HG03521 (cell line): Measurements from ENCODE around the gene CLCA4.
A peak's percentile ranks its signal among the peaks of the same experiment; 100 is the strongest.

ENCODE experiments used
- ATAC-seq: cut with Tn5 transposase; IDR thresholded peaks from one replicate; pipeline ENCODE4 v1.9.1; 2021; ENCODE audit warnings: mild to moderate bottlenecking, moderate library complexity; ENCODE audit not compliant: unreplicated experiment

The CLCA4 gene, protein sequence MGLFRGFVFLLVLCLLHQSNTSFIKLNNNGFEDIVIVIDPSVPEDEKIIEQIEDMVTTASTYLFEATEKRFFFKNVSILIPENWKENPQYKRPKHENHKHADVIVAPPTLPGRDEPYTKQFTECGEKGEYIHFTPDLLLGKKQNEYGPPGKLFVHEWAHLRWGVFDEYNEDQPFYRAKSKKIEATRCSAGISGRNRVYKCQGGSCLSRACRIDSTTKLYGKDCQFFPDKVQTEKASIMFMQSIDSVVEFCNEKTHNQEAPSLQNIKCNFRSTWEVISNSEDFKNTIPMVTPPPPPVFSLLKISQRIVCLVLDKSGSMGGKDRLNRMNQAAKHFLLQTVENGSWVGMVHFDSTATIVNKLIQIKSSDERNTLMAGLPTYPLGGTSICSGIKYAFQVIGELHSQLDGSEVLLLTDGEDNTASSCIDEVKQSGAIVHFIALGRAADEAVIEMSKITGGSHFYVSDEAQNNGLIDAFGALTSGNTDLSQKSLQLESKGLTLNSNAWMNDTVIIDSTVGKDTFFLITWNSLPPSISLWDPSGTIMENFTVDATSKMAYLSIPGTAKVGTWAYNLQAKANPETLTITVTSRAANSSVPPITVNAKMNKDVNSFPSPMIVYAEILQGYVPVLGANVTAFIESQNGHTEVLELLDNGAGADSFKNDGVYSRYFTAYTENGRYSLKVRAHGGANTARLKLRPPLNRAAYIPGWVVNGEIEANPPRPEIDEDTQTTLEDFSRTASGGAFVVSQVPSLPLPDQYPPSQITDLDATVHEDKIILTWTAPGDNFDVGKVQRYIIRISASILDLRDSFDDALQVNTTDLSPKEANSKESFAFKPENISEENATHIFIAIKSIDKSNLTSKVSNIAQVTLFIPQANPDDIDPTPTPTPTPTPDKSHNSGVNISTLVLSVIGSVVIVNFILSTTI

DNA sequence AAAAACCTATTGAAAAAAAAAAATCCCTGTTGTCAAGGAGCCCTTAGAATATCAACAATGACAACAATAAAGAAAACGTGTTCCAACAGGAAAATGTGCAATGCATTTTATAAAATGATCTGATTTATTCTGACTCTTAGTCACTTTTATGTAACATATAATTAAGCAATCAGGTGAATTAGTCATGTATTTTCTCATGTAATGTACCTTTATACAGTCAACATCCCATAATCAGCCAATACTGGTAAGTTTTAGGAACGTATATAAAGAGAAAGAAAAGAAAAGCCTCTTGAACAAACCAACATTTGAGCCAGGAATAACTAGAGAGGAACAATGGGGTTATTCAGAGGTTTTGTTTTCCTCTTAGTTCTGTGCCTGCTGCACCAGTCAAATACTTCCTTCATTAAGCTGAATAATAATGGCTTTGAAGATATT lies at the start of gene CLCA4:
CLCA4 (plus strand) TSS at position 292 of the 435 bp plus-strand sequence; CDS start at position 334, 42 bp downstream.
- no peak for ATAC-seq

DNA sequence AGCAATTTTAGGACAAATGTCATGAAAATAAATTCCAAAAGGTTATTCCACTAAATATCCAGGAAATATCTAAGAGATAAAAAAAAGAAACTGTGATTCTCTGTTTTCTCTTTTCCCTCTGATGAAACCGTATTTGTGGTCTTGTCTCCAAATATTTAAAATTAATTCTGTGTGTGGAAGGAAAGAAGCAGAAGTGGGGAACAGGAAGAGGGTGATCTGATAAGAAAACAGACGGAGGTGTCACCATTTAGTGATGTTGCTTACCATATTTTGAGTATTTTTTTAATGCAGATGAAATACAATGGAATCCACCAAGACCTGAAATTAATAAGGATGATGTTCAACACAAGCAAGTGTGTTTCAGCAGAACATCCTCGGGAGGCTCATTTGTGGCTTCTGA lies 48.6 kb upstream of the CLCA4 start:
- ATAC-seq = no peak

DNA sequence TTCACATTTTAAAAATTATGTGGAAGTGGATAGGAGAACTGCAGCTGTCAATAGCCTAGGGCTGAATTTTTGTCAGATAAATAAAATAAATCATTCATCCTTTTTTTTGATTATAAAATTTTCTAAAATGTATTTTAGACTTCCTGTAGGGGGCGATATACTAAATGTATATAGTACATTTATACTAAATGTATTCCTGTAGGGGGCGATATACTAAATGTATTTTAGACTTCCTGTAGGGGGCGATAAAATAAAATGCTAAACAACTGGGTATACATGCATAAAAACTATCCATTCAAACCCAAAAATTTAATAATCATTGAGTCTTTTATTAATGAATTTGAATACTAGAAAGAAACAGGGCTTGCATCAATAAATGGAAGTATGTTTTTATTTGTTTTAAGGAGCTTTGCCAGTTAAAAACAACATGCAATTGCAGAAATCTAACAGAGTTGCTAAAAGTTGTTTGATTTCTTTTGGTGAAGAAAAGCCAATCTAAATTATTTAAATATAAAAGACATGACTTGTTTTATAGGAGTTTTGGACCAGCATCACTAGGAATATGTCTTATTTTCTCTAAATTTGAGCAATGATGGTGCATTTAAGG lies 46.8 kb upstream of the CLCA4 start:
- ATAC-seq = no peak

DNA sequence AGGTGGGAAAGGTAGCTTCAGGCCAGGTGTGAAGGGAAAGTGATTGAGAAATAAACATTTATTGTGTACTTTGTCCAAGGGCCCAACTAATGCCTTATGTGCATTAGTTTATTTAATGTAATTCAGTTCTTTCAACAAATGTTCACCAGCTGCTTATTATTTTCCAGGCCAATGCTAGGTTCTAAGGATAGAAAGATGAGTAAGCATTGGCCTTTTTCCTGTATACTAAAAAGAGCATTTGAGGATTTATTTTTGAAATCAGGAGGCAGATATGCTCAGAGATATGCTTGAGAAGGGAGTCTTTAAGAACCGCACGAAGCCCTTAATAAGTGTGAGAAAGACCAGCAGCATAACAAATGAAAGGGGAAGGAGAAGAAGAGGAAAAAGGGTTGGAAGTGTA lies 46.2 kb upstream of the CLCA4 start:
- no peak for ATAC-seq

DNA sequence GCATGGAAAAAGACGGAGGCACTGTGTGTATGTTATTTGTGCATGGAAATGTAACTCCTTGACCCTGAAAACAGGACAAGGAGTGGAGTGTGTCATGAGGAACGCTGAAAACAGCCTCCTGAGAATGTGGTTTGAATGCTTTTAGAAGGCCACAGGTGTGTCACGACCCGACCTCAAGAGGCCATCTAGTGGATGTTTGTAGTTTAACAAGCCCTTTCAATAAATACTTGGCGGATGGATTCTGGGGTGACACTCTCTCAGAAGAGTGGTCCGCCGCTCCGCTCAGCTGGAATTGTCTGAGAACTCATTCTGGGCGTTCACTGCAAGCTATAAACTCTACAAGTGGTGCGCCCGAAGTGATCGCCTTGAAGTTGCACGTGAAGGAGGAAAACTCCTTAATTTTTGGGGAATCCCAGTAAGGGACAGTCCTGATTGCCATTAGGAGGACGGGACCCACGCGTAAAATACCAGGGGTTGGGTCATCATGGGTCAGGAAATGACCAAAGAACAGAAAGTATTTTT lies 44.7 kb upstream of the CLCA4 start:
- ATAC-seq = peak; percentile 68

DNA sequence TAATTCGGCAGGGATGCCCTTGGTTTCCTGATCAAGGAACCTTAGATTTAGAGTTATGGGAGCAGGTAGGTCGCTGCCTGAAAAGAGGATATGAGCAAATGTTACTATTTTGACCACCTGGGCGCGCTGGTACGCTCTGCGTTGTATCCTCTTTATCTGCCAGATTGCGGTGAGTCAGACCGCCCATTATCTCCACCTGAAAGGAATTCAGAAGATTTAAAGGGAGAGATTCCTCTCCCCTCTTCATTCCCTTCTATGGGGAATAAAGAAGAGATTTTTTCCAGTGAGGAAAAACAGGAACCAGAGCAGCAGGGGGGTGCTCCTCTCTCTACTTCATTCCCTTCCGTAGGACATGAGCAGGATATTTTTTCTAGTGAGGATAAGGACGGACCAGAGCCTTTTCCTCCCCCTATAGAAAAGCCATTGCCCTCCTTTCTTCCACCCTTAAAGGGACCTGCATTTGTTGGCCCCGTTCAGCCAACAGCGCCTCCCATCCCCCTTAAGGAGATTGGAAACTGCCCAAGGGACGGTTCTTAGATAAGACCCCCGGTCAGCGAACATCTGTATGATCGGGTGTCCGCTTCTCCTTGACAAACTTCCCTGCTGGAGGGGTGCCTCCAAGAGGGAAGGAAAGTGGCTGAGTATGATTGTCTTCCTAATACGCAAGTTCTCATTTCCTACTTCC lies 44.0 kb upstream of the CLCA4 start:
- ATAC-seq = peak; percentile 24

DNA sequence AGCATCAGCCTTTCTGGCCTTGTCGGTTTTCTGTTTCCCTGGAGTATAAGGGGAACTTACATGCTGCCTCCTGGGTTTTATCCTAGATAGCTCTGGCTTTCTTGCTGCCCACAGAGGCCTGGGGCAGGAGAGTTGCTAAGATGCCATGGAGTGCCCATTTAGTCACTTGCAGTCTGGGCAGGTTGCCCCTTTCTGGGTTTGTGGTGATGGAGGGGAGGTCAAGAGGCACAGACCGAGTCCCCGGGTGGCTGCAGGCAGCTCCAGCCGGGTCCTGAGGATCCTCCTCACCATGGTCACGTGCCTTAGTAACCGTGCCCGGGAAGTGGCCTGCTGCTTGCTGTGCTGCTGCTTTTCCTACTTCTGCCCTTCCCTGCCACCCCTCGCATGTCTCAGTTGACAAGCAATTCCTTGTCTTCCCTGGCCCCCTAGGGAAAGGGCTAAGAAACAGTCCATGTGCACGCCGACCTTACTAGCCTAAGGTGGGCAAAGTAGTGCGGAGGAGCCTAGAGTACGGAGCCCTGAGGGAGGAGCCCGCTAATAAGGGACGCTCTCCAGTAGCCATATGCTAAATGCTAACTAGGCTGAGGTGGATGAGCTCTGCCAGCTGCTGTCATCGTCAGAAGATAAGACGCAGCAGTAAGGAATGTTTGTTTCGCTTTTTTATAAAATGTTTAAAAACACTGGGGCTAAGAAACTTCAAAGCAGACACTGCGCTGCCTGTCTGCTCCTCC lies 43.3 kb upstream of the CLCA4 start:
- no peak for ATAC-seq

DNA sequence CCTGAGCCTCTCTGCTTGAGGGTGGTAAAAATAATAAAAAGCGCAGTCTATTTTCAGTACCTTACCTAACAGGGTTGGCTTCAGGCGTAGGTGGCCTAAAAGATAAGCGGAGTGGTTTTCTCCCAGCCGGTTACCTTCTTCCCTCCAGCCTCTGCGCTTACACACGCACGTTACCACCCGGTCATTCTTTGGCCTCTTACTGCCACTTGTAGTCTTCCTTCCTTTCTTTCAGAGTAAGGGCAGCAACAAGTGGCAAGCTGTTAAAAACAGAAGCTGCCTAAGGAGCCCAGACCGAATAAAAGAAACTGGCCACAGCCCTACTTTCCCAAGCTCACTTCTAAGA lies 42.8 kb upstream of the CLCA4 start:
- ATAC-seq = no peak

DNA sequence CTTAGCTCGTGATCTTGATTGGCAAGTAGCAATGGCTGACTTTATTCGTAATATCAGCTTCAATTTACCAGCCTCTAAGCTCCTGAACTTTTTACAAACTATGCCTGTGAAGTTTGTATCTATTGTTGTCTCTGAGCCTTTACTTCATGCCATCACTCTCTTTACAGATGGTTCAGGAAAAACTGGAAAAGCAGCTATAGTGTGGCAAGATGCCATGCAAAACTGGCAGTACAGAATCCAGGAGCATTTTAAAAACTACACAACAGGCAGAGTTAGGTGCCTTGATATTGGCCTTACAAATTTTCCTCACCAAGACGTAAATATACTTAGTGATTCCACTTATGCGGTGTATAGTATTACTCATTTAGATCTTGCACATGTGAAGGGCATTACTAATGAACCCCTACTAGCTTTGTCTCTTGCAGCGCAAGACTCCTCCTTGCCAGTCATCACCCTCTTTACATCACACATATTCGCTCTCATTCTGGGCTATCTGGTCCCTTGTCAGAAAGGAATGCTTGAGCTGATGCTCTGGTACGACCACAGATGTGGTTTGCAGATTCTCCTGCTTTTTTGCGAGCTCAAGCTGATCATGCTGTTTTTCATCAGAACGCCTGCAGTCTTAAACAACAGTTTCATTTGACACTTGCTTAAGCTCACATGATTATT lies 41.8 kb upstream of the CLCA4 start:
- ATAC-seq = no peak

DNA sequence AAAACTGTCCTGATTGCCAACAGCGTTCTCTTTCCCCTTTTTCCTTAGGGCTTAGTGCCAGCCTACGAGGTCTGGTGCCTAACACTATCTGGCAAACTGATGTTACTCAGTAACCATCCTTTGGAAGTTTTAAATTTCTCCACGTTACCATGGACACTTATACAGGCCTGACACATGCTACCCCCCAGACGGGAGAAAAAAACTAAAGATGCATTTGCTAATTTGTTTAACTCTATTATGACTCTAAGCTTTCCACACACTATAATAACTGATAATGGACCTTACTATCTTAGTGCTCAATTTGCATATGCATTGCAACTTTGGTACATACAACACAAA lies 41.3 kb upstream of the CLCA4 start:
- no peak for ATAC-seq

DNA sequence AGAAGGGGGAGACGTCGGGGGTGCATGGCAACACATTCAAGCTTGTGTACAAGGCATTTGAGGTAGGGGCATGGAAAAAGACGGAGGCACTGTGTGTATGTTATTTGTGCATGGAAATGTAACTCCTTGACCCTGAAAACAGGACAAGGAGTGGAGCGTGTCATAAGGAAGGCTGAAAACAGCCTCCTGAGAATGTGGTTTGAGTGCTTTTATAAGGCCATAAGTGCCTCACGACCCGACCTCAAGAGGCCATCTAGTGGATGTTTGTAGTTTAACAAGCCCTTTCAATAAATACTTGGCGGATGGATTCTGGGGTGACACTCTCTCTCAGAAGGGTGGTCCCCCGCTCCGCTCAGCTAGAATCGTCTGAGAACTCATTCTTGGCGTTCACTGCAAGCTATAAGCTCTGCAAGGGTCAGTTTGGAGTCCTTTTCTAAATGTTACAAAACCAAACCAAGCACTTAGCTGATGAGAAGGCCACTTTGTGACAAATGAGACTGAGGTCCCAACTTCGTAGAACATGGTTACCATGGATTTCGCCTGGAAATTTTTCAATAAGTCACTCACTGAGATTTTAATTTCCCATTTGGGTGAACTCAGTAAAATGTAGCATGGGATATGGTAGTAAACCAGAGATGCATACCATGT lies 38.8 kb upstream of the CLCA4 start:
- ATAC-seq = peak; percentile 77

DNA sequence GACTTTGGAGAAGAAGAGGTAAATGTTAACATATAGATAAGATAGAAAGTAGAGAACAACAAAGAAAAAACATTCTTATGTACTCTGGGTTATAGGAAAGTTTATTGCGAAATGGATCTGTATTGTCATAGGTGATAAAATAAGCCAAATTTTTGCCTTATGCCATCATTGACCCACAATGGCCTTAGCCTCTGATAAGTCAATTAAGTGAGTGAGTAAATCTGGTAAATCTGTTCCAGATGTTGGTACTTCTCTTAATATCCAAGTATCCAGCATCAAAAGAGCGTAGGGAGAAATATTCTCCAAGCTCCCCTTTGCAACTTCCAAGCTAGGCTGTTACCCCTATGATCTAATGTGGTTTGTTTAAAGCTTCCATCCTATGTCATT lies 38.3 kb upstream of the CLCA4 start:
- no peak for ATAC-seq

DNA sequence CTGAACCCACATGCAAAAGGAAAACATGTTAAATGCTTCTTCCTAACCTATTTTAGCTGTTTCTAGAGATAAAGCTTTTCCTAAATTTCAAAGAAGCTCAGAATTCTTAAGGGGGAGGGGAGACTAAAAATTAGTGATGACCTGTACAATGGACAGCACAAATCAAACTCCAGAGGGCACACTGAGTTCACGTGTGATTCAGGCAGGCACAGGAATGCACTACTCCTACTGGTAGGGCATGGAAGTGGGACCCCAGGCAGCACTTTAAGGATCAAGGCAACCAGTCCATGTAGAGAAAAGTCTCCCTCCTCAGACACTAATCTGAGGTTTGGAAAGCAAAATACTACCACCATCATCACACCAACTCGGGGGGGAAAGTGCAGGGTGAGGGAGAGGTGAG lies 31.3 kb upstream of the CLCA4 start:
- no peak for ATAC-seq

DNA sequence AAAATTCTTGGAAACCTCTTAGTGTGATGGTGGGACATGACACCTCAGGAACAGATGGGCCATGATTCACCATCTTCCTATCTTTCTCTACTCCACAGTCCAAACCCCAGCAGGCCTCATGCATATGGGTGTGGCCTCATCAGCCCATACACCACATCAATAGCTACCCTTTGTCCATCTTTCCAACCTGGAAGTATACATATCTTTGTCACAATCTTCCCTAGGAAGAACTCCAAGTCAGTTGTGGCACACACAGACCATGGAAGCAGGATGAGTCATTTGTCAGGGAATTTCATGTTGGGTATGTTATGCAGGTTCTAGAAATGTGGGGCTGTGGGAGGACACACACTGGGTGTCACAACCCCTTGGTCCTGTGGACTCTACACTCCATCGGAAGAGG lies 30.5 kb upstream of the CLCA4 start:
- no peak for ATAC-seq

DNA sequence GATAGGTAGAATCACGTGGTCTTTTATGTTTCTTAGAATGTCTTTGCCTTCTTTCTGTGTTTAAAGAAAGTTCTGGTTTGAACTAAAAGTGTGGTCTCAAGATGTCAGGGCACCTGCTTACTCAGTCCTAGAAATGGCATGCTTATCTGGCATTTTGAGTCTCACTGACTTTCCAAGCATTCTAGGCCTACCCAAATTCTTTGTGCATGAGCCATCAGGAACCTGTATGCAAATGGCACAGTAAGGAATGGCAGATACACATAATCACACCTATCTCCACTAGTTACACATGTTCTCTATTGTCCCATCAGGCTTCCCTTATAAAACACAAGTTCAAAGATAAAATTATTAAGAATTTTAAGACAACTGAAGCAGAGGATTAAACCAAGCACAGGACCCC lies 29.5 kb upstream of the CLCA4 start:
- no peak for ATAC-seq

DNA sequence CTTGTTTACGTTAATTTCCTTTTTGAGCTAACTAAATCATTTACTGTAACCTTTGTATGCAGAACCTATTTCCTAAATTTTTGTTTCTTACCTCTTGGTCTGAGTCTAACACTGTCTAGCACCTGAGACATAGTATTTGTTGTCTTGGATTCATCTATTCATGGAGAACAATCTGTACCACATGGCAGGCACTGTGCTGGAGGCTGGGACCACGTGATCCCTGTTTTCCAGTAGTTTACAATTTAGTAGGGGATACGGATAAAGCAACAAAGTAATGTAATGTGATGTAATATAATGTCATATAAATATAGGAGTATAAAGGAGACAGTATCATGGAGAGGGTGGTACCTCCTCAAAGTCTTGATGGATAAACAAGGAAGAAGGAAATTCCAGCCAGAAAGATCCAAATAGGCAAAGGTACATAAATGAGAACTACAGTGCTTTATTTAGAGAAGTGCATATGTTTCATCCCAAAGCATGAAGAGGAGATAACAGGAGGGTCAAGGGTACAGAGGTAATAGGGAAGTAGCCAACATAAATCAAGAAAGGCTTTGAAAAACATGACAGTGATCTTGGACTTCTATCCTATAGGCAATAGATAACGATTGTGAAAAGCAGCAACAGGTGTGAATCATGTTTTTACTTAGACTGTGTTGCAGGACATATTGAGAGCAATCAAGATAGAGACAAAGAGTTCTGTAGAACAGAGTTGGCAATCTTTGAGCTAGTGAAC lies 25.9 kb upstream of the CLCA4 start:
- ATAC-seq = no peak

DNA sequence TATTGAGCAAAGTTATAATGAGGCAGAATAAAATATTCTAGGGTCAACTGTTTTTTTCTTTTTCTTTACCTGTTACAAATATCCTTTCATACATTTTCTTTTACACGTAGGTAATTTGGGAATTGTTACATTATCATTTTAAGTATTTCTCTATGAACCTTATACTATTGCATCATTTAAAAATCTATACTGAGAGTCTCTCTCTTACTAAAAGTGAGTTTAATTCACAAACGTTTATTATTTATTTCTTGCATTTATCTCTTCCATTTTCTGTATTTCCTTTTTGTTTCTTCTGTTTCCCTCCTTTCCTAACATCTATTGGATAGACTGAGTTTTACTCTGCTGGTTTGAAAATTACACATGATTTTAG lies 25.4 kb upstream of the CLCA4 start:
- no peak for ATAC-seq

DNA sequence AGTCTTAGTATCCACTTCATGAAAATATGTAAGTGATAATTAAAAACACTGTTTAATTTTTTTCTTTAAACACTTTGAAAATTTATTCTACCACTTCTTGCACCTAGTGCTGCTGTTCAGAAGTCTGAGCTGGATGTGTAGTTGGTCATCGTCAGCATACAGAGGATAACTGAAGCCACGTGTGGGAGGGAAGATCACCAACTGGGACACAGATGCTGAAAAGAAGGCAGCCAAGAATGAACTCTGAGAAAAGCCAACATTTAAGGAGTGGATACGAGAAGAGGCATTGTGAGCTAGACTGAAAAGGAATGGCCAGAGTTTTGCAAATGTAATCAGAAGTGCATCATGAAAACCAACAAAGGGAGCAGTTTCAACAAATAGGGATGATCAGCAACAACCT lies 24.6 kb upstream of the CLCA4 start:
- ATAC-seq = no peak
